ENCODE results near the gene SAP30BP.
A peak's percentile ranks its signal among the peaks of the same experiment; 100 is the strongest.

Gene SAP30BP

GRCh38 chr17:75668489-75668888 lies 1.4 kb downstream of the SAP30BP start:
- POLR2A ChIA-PET (ENCODE audit: low non-redundant PET) = interaction anchor here (0.6 kb wide), 1 partner anchor 158 kb away, joined by 3 read pairs; no protein-coding TSS in a partner anchor
- H3K27ac ChIP-seq = no peak overlapping the region
- DNase-seq (ENCODE audit: low spot score) = no peak
- CTCF ChIA-PET = interaction anchor here (1.5 kb wide), 1 partner anchor 79 kb away, joined by 9 read pairs; no protein-coding TSS in a partner anchor
- TF ChIP-seq, protein P1, sequence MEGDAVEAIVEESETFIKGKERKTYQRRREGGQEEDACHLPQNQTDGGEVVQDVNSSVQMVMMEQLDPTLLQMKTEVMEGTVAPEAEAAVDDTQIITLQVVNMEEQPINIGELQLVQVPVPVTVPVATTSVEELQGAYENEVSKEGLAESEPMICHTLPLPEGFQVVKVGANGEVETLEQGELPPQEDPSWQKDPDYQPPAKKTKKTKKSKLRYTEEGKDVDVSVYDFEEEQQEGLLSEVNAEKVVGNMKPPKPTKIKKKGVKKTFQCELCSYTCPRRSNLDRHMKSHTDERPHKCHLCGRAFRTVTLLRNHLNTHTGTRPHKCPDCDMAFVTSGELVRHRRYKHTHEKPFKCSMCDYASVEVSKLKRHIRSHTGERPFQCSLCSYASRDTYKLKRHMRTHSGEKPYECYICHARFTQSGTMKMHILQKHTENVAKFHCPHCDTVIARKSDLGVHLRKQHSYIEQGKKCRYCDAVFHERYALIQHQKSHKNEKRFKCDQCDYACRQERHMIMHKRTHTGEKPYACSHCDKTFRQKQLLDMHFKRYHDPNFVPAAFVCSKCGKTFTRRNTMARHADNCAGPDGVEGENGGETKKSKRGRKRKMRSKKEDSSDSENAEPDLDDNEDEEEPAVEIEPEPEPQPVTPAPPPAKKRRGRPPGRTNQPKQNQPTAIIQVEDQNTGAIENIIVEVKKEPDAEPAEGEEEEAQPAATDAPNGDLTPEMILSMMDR (conservative IDR thresholded peaks at IDR 0.05; ENCODE audit: low read depth) = no peak

DNA sequence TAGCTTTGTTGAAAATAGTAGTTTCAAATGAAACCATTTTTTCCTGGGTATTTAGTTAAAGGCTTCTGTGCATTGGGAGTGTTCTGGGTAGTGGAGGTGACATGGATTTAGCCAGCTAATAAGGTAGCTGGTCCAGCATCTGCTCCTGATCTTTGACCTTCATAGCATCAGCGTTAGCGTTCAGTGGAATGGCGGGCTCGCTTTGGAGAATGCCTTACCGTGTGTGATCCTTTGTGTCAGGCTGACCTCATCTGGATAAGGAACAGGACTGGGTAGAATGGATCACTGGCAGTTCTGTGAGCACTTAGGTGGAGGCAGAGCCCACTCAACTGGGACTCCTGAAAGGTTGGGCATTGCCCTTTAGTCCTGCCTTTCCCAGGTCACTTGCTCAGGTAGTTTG lies 3.7 kb downstream of the SAP30BP start:
- POLR2A ChIA-PET (ENCODE audit: low non-redundant PET) = no interaction called here
- TF ChIP-seq, protein P1 (conservative IDR thresholded peaks at IDR 0.05; ENCODE audit: low read depth) = no peak
- CTCF ChIA-PET = interaction anchor here (1.2 kb wide), 1 partner anchor 77 kb away, joined by 6 read pairs; no protein-coding TSS in a partner anchor

DNA sequence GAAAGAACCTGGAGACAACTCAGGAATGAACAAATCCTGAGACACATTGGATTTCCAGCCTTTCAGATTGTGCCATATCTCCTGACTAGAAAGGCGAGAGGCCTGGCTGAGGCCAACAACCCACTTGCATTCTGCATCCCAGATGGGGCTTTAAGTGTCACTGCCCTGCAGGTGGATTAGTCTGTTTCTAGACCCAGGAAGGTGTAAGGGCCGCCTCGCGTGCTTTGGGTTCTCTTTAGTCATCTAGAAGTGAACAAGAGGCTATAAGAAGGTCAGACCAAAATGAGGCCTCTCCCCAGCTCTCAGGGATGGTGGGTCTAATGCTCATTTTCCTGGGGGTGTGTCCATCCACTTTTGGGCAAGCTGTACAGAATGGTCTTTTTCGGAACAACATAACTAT lies 4.9 kb downstream of the SAP30BP start:
- ChIA-PET CTCF (interaction anchor here (0.6 kb wide), 2 partner anchors 17 to 388 kb away, joined by 3 to 8 read pairs; no protein-coding TSS in a partner anchor), POLR2A (ENCODE audit: low non-redundant PET) (no interaction called here)
- no peak overlapping the region for H3K27ac ChIP-seq
- no peak for DNase-seq (ENCODE audit: low spot score)
- TF ChIP-seq, protein P1 (conservative IDR thresholded peaks at IDR 0.05; ENCODE audit: low read depth) = no peak

More for the DNA sequence above, 3.7 kb downstream of the SAP30BP start:
- no peak overlapping the region for H3K27ac ChIP-seq
- DNase-seq (ENCODE audit: low spot score) = no peak

- no peak for DNase-seq (ENCODE audit: low spot score)
- CTCF ChIA-PET = interaction anchor here (0.6 to 2.1 kb wide), 4 partner anchors 36 to 145 kb away, joined by 3 to 10 read pairs (median 4); no protein-coding TSS in a partner anchor
- peak overlapping the region; percentile 47 for H3K27ac ChIP-seq
- POLR2A ChIA-PET (ENCODE audit: low non-redundant PET) = no interaction called here
- TF ChIP-seq, protein P1 (conservative IDR thresholded peaks at IDR 0.05; ENCODE audit: low read depth) = no peak
Measured at GRCh38 chr17:75673487-75673886, 6.3 kb downstream of the SAP30BP start.

- TF ChIP-seq, protein P1 (conservative IDR thresholded peaks at IDR 0.05; ENCODE audit: low read depth) = no peak
- POLR2A ChIA-PET (ENCODE audit: low non-redundant PET) = interaction anchor here (0.7 to 1.1 kb wide), 2 partner anchors 10 to 61 kb away, joined by 7 to 10 read pairs; partner anchors contain the start of gene RECQL5
- CTCF ChIA-PET = interaction anchor here (0.6 kb wide), 1 partner anchor 12 kb away, joined by 3 read pairs; no protein-coding TSS in a partner anchor
Measured at GRCh38 chr17:75676461-75676860, 9.3 kb downstream of the SAP30BP start.

GRCh38 chr17:75679706-75680211 lies 12.6 kb downstream of the SAP30BP start:
- H3K27ac ChIP-seq = peak overlapping the region; percentile 100
- TF ChIP-seq, protein P1 (conservative IDR thresholded peaks at IDR 0.05; ENCODE audit: low read depth) = no peak; the same call in 1 of the 2 replicates
- POLR2A ChIA-PET (ENCODE audit: low non-redundant PET) = interaction anchor here (0.6 to 0.8 kb wide), 2 partner anchors 33 to 43 kb away, joined by 3 to 4 read pairs; no protein-coding TSS in a partner anchor
- peak; percentile 49 for DNase-seq (ENCODE audit: low spot score)
- CTCF ChIA-PET = interaction anchor here (0.6 to 4.0 kb wide), 15 partner anchors 10 to 217 kb away, joined by 3 to 18 read pairs (median 5); partner anchors contain the start of genes ITGB4 and SMIM5

More at GRCh38 chr17:75676461-75676860, 9.3 kb downstream of the SAP30BP start:
- no peak overlapping the region for H3K27ac ChIP-seq
- DNase-seq (ENCODE audit: low spot score) = no peak
